Adipose tissue (tissue), 3 donors: ENCODE measurements around the gene HLF. TPM values are rescaled to one million over a fixed set of nuclear protein-coding genes. Genes with fewer than 3 reads are reported as not detected.

Source experiments
- H3K27ac ChIP-seq: one replicate; pipeline ENCODE4 v1.5.1; 2013; ENCODE audit warnings: low read depth, low read length
- WGBS, 3 donors: extraction: QIAGEN DNeasy Blood & Tissue Kit; methylation state at CpG; one replicate each; pipeline ENCODE4 v1.1.7; 2013; 5-methylcytosine and 5-hydroxymethylcytosine counted together
- polyA plus RNA-seq, 3 donors: library from polyadenylated mRNA; stranded (reverse); fragments of 200-250 nt; gene quantifications; one replicate each; pipeline ENCODE4 v1.2.3, GENCODE V29; 2013
- donor health status: healthy with polysubstance abuse.
- donor health status: Bipolar disorder and iron deficiency.
- donor health status: healthy.

HLF gene
- polyA plus RNA-seq, 3 donors, result 1.9 to 7.4 (median 2.6) TPM

GRCh38 chr17:55271223-55271571 lies 6.4 kb downstream of the HLF start:
- WGBS, 3 donors, result 65 to 87% (median 73%) methylated on average over 1 of the region's 1 CpG
- H3K27ac ChIP-seq, result no peak overlapping the region

- 62 to 85% (median 69%) methylated on average over 8 of the region's 8 CpGs for WGBS, 3 donors
- no peak overlapping the region for H3K27ac ChIP-seq
These were observed 7.4 kb downstream of the HLF start for GRCh38 chr17:55271958-55272710.

- no peak overlapping the region for H3K27ac ChIP-seq
- 60 to 68% (median 64%) methylated on average over 13 of the region's 13 CpGs for WGBS, 3 donors
These were observed 8.2 kb downstream of the HLF start for GRCh38 chr17:55272711-55273578.

- H3K27ac ChIP-seq, result no peak overlapping the region
- WGBS, 3 donors, result 20 to 40% (median 28%) methylated on average over 7 of the region's 7 CpGs
These were observed 9.0 kb downstream of the HLF start for GRCh38 chr17:55273579-55274354.

- WGBS, 3 donors, result 69 to 74% (median 73%) methylated on average over 7 of the region's 7 CpGs
- H3K27ac ChIP-seq, result no peak overlapping the region
These were observed 9.8 kb downstream of the HLF start for GRCh38 chr17:55274355-55275255.

- H3K27ac ChIP-seq, result no peak overlapping the region
- 77 to 90% (median 78%) methylated on average over 7 of the region's 7 CpGs for WGBS, 3 donors
These were observed 11.4 kb downstream of the HLF start for GRCh38 chr17:55275894-55276804.

- WGBS, 3 donors, result 80 to 89% (median 88%) methylated on average over 2 of the region's 2 CpGs
- H3K27ac ChIP-seq, result no peak overlapping the region
These were observed 13.6 kb downstream of the HLF start for GRCh38 chr17:55278173-55278961.

GRCh38 chr17:55279203-55279602 lies 14.4 kb downstream of the HLF start:
- H3K27ac ChIP-seq, result no peak overlapping the region

GRCh38 chr17:55279788-55280187 lies 15.0 kb downstream of the HLF start:
- 94 to 99% (median 95%) methylated on average over 2 of the region's 2 CpGs for WGBS, 3 donors
- H3K27ac ChIP-seq, result no peak overlapping the region

More at GRCh38 chr17:55279203-55279602, 14.4 kb downstream of the HLF start:
- 92 to 97% (median 94%) methylated on average over 1 of the region's 1 CpG for WGBS, 3 donors

GRCh38 chr17:55280212-55280611 lies 15.5 kb downstream of the HLF start:
- no peak overlapping the region for H3K27ac ChIP-seq

GRCh38 chr17:55281649-55282378 lies 17.1 kb downstream of the HLF start:
- WGBS, 3 donors, result 68 to 82% (median 76%) methylated on average over 8 of the region's 8 CpGs

GRCh38 chr17:55282379-55282702 lies 17.6 kb downstream of the HLF start:
- no peak overlapping the region for H3K27ac ChIP-seq
- 94 to 96% (median 94%) methylated on average over 3 of the region's 3 CpGs for WGBS, 3 donors

More at GRCh38 chr17:55281649-55282378, 17.1 kb downstream of the HLF start:
- no peak overlapping the region for H3K27ac ChIP-seq

GRCh38 chr17:55282741-55283140 lies 18.0 kb downstream of the HLF start:
- H3K27ac ChIP-seq, result no peak overlapping the region
- WGBS, 3 donors, result 31 to 72% (median 36%) methylated on average over 5 of the region's 5 CpGs

GRCh38 chr17:55283256-55283965 lies 18.7 kb downstream of the HLF start:
- 76 to 92% (median 82%) methylated on average over 9 of the region's 9 CpGs for WGBS, 3 donors
- no peak overlapping the region for H3K27ac ChIP-seq
